Measurements from ENCODE around the gene RANBP3L.
A peak's percentile ranks its signal among the peaks of the same experiment; 100 is the strongest.

Gene RANBP3L

GRCh38 chr5:36241631-36242533 is 59.8 kb downstream of the RANBP3L start, which contains the start of gene NADK2:
TSS of gene NADK2 (minus strand) at chr5:36241925. CDS start at chr5:36241798, 127 bp downstream.
- TF ChIP-seq CTCF (IDR thresholded peaks at IDR 0.05; ENCODE audit: low read depth, low read length): no peak; the same call in 1 of the 2 replicates
- peak within 1 kb of the TSS; percentile 80 for H3K4me3 ChIP-seq (ENCODE audit: low read depth, low read length)

- H3K4me3 ChIP-seq (ENCODE audit: low read depth, low read length): peak overlapping the region; percentile 80
- no peak for TF ChIP-seq CTCF (IDR thresholded peaks at IDR 0.05; ENCODE audit: low read depth, low read length)
Measured at GRCh38 chr5:36240779-36241630, 60.7 kb downstream of the RANBP3L start.

GRCh38 chr5:36239370-36240293 is 62.1 kb downstream of the RANBP3L start:
- H3K4me3 ChIP-seq (ENCODE audit: low read depth, low read length): peak overlapping the region; percentile 80
- TF ChIP-seq CTCF (IDR thresholded peaks at IDR 0.05; ENCODE audit: low read depth, low read length): no peak

- TF ChIP-seq CTCF (IDR thresholded peaks at IDR 0.05; ENCODE audit: low read depth, low read length): no peak
- H3K4me3 ChIP-seq (ENCODE audit: low read depth, low read length): no peak overlapping the region
Measured at GRCh38 chr5:36238502-36239295, 63.0 kb downstream of the RANBP3L start.

- H3K4me3 ChIP-seq (ENCODE audit: low read depth, low read length): no peak overlapping the region
- no peak for TF ChIP-seq CTCF (IDR thresholded peaks at IDR 0.05; ENCODE audit: low read depth, low read length)
Measured at GRCh38 chr5:36237751-36238150, 64.0 kb downstream of the RANBP3L start.

- no peak for TF ChIP-seq CTCF (IDR thresholded peaks at IDR 0.05; ENCODE audit: low read depth, low read length)
- H3K4me3 ChIP-seq (ENCODE audit: low read depth, low read length): no peak overlapping the region
Measured at GRCh38 chr5:36236801-36237200, 64.9 kb downstream of the RANBP3L start.
